ENCODE measurements around the gene GPBP1L1.

Gene GPBP1L1

DNA sequence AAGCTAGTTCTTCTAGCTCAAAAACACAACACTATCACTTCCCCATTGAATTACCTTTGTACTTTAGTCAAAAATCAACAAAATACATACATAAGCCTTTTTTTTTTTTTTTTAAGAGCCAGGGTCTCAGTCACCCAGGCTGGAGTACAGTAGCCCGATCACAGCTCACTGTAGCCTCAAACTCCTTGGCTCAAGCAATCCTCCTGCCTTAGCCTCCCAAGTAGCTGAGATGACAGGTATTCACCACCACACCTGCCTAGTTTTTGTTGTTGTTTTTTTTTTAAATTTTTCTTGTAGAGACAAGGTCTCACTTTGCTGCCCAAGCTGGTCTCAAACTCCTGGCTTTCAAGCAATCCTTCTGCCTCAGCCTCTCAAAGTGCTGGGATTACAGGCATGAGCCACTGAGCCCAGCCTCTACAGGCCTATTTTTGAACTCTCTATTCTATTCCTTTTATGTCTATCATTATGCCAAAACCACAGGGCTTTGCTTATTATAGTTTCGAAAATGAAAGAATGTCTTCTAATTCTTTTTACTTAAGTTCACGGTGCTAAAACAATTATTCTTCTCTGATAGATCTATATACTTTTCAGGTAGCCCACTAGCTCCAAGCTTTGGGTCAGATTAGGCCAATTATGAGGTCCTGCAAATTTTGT, 29.6 kb downstream of the GPBP1L1 start:
- Histone ChIP-seq H3K27ac (no peak overlapping the region), H3K9ac (ENCODE audit: insufficient read length) (no peak overlapping the region), H3K9me3 (ENCODE audit: low read depth, low read length) (no peaks in the 10 kb centered on the region), H3K4me3 (no peak overlapping the region), H3K36me3 (ENCODE audit: insufficient read depth, low read length) (peaks cover 92% of the 10 kb centered on the region)
- no peak for DNase-seq (ENCODE audit: low read depth, low spot score)
- TF ChIP-seq FOXP2 (optimal IDR thresholded peaks at IDR 0.05; ENCODE audit: control extremely low read depth, extremely low read length, insufficient read depth) (no peak), EZH2 (IDR thresholded peaks at IDR 0.05) (no peak), POLR2AphosphoS5 (IDR thresholded peaks at IDR 0.05; ENCODE audit: borderline replicate concordance, low read depth, low read length) (no peak)

DNA sequence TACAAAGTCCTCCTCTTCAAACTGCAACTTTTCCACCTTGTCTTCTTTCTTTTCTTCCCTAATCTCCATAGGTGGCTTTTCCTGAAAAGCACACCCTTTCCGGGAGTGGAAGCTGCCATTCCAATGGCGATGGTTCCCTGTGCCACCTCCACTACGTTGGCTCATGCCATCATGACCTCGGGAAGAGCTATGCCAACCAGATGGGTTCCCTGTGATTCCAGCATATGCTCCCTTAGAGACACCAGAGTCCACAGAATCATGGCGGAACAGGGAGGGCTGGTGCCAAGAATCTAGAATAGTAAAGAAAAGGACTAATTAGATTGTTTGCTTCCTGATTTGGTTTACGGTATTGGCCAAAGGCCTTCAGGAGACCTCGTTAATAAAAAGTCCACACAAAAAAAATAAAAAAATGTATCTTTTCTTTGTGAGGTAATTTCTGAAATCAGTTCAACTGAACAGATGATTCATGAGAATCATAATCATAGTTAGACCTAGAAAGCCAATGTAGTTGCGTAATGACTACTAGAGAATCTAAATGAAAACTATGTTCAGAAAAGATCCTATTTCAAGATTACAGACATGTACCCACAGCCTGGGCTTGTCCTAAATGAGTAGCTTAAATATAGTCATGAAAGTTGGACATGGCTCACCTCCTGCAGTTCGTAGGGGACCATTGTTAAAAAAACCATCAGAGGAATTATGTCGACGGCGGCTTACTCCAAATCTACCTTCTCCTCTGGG, 31.6 kb downstream of the GPBP1L1 start:
- Histone ChIP-seq H3K4me3 (no peak overlapping the region), H3K9ac (ENCODE audit: insufficient read length) (no peak overlapping the region), H3K27ac (no peak overlapping the region), H3K36me3 (ENCODE audit: insufficient read depth, low read length) (peaks cover 96% of the 10 kb centered on the region), H3K9me3 (ENCODE audit: low read depth, low read length) (no peaks in the 10 kb centered on the region)
- no peak for DNase-seq (ENCODE audit: low read depth, low spot score)
- TF ChIP-seq POLR2AphosphoS5 (IDR thresholded peaks at IDR 0.05; ENCODE audit: borderline replicate concordance, low read depth, low read length) (no peak), EZH2 (IDR thresholded peaks at IDR 0.05) (no peak), FOXP2 (optimal IDR thresholded peaks at IDR 0.05; ENCODE audit: control extremely low read depth, extremely low read length, insufficient read depth) (no peak)

DNA sequence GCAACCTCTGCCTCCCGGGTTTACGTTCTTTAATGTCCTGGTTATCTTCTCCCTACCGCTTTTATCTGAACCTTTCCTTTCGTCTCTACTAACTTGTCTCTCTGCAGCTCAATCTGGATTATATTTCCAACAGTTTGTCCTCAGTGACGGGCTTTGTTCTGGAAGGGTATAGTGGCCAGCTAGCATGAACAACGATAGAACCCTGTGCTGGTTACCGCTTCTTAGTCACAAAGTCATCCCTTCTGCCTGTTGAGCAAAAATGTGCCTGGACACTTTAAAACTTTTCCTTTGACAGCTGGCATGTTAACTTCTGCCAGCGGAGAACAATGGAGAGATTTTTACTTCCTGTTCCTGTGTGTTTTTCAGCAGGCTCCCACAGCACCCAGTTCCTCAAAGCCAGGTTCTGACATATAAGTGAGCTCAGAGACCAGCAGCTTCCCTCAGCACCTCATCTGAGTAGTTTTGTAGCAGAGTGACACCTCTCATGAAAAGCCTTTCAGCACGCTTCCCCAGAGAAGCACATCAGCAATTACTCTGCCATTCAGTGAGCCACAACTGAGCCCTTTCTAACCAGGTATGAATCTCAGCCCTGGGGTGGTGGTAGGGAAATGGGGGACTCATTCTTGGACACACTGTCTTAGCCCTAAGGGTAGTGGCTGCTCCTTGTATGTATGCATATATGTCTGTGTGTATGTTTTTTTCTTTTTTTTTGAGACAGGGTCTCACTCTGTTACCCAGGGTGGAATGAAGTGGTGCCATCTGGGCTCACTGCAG, 38.9 kb downstream of the GPBP1L1 start:
- Histone ChIP-seq H3K36me3 (ENCODE audit: insufficient read depth, low read length) (peaks cover 70% of the 10 kb centered on the region), H3K27ac (no peak overlapping the region), H3K9ac (ENCODE audit: insufficient read length) (no peak overlapping the region), H3K4me3 (no peak overlapping the region), H3K9me3 (ENCODE audit: low read depth, low read length) (no peaks in the 10 kb centered on the region)
- TF ChIP-seq FOXP2 (optimal IDR thresholded peaks at IDR 0.05; ENCODE audit: control extremely low read depth, extremely low read length, insufficient read depth) (no peak), POLR2AphosphoS5 (IDR thresholded peaks at IDR 0.05; ENCODE audit: borderline replicate concordance, low read depth, low read length) (no peak), EZH2 (IDR thresholded peaks at IDR 0.05) (no peak)
- no peak for DNase-seq (ENCODE audit: low read depth, low spot score)

DNA sequence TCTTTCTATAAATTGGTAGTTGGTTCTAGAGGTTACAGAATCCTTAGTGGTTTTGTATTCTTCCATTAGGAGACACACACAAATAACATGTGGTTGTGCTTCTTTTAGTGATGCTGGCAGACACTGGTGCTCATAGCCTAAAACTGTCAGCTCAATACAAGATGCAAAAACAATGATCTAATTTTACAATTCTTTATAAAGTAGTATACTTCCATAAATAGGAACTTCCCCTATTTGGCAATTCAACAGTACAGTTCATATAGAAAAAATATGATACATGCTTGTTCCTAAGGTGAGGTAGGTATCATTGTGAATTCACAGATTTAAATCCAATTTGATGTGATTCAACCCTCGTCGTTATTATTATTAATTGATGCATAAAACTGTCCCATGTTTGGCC, 41.7 kb downstream of the GPBP1L1 start:
- peaks cover 69% of the 10 kb centered on the region for H3K36me3 ChIP-seq (ENCODE audit: insufficient read depth, low read length)
- no peak overlapping the region for H3K27ac ChIP-seq
- no peaks in the 10 kb centered on the region for H3K9me3 ChIP-seq (ENCODE audit: low read depth, low read length)
- TF ChIP-seq POLR2AphosphoS5 (IDR thresholded peaks at IDR 0.05; ENCODE audit: borderline replicate concordance, low read depth, low read length) (no peak), FOXP2 (optimal IDR thresholded peaks at IDR 0.05; ENCODE audit: control extremely low read depth, extremely low read length, insufficient read depth) (no peak), EZH2 (IDR thresholded peaks at IDR 0.05) (no peak)
- no peak overlapping the region for H3K4me3 ChIP-seq
- H3K9ac ChIP-seq (ENCODE audit: insufficient read length): no peak overlapping the region
- DNase-seq (ENCODE audit: low read depth, low spot score): no peak

DNA sequence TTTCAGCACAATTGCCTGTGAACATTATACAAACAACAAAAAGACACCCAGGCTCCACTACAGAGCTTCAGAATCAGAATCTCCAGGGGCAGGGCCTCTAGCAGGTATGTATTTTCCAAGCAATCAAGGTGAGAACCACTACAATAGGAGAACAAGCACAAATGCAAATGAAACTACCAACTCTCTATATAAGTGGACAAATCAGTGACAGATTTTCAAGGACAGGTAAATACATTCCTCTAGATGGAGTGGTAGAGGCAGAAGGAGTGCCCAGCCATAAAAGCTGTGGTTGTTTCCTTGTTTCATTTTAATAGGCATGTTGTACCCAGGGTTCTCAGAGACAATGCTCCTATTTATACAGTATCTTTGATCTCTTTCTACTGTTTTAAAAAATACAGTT, 42.4 kb downstream of the GPBP1L1 start:
- no peak for DNase-seq (ENCODE audit: low read depth, low spot score)
- Histone ChIP-seq H3K36me3 (ENCODE audit: insufficient read depth, low read length) (peaks cover 72% of the 10 kb centered on the region), H3K27ac (no peak overlapping the region), H3K4me3 (no peak overlapping the region), H3K9ac (ENCODE audit: insufficient read length) (no peak overlapping the region), H3K9me3 (ENCODE audit: low read depth, low read length) (no peaks in the 10 kb centered on the region)
- TF ChIP-seq EZH2 (IDR thresholded peaks at IDR 0.05) (no peak), FOXP2 (optimal IDR thresholded peaks at IDR 0.05; ENCODE audit: control extremely low read depth, extremely low read length, insufficient read depth) (no peak), POLR2AphosphoS5 (IDR thresholded peaks at IDR 0.05; ENCODE audit: borderline replicate concordance, low read depth, low read length) (no peak)

DNA sequence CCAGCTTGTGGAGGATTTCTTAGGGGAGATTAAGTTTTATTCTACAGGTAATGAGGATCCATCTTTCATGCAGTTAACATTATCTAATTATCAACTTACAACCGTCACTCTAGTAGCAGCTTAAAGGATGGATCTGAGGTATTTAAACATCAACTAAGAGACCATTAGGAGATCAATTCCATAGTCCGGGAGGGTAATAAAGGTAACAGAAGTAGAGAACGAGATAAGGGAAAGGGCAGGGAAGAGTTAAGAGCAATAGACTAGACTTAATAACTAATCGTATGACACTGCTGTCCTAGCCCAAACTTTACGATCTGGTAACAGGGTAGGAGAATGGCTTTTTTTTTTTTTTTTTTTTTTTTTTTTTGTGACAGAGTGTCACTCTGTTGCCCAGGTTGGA, 43.0 kb downstream of the GPBP1L1 start:
- no peak overlapping the region for H3K9ac ChIP-seq (ENCODE audit: insufficient read length)
- H3K36me3 ChIP-seq (ENCODE audit: insufficient read depth, low read length): peaks cover 76% of the 10 kb centered on the region
- no peaks in the 10 kb centered on the region for H3K9me3 ChIP-seq (ENCODE audit: low read depth, low read length)
- no peak for TF ChIP-seq POLR2AphosphoS5 (IDR thresholded peaks at IDR 0.05; ENCODE audit: borderline replicate concordance, low read depth, low read length)
- TF ChIP-seq FOXP2 (optimal IDR thresholded peaks at IDR 0.05; ENCODE audit: control extremely low read depth, extremely low read length, insufficient read depth): no peak
- TF ChIP-seq EZH2 (IDR thresholded peaks at IDR 0.05): no peak
- no peak for DNase-seq (ENCODE audit: low read depth, low spot score)
- no peak overlapping the region for H3K27ac ChIP-seq
- H3K4me3 ChIP-seq: no peak overlapping the region

DNA sequence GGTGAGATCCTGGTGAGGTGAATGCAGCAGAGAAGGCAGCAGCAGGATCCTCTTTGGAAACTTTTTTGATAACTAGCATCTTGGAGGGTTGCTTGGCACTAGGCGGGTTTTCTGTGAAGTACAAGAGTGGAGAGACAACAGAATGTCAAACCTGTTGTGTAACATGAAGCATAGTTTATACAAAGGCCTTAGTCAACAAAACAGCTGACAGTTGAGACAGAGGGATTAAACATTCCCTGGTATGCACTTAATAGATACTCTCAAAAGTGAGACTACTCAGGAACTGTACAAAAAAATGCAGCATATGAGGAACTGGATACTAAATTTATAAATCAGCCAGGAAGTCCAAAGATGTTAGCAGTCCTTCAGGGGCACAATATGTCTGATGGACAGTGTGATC, 46.0 kb downstream of the GPBP1L1 start:
- TF ChIP-seq POLR2AphosphoS5 (IDR thresholded peaks at IDR 0.05; ENCODE audit: borderline replicate concordance, low read depth, low read length) (no peak), FOXP2 (optimal IDR thresholded peaks at IDR 0.05; ENCODE audit: control extremely low read depth, extremely low read length, insufficient read depth) (no peak), EZH2 (IDR thresholded peaks at IDR 0.05) (no peak)
- Histone ChIP-seq H3K27ac (no peak overlapping the region), H3K4me3 (no peak overlapping the region), H3K9me3 (ENCODE audit: low read depth, low read length) (no peaks in the 10 kb centered on the region), H3K36me3 (ENCODE audit: insufficient read depth, low read length) (peaks cover 82% of the 10 kb centered on the region), H3K9ac (ENCODE audit: insufficient read length) (no peak overlapping the region)
- DNase-seq (ENCODE audit: low read depth, low spot score): no peak

DNA sequence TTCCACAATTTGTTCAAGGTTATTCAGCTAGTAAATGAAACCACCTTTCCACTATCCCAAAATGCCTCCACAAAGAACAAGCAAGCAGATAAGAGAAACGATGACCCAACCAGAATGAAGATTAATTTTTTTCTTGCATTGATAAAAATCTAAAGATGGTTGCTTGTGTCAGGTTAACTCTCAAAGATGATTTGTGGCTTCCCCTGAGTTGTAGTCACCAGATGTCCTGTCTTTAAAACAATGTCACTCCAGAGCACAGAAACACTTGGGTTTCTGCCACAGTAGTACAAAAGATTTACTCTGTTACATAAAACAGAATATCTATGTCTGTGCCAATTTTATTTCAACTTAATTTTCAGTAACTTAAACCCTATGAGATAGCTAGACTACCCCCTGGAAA, 51.1 kb downstream of the GPBP1L1 start:
- 0 out of 2 replicates have a peak overlapping the region, but pooled peaks have one; percentile 21 for H3K27ac ChIP-seq
- DNase-seq (ENCODE audit: low read depth, low spot score): no peak
- no peaks in the 10 kb centered on the region for H3K9me3 ChIP-seq (ENCODE audit: low read depth, low read length)
- no peak overlapping the region for H3K4me3 ChIP-seq
- H3K36me3 ChIP-seq (ENCODE audit: insufficient read depth, low read length): peaks cover 91% of the 10 kb centered on the region
- no peak for TF ChIP-seq FOXP2 (optimal IDR thresholded peaks at IDR 0.05; ENCODE audit: control extremely low read depth, extremely low read length, insufficient read depth)
- TF ChIP-seq EZH2 (IDR thresholded peaks at IDR 0.05): no peak
- no peak for TF ChIP-seq POLR2AphosphoS5 (IDR thresholded peaks at IDR 0.05; ENCODE audit: borderline replicate concordance, low read depth, low read length)
- no peak overlapping the region for H3K9ac ChIP-seq (ENCODE audit: insufficient read length)
